HG02642 (cell line): ENCODE measurements around the gene LYRM2.

ENCODE experiments used
- ATAC-seq: cut with Tn5 transposase; IDR thresholded peaks from one replicate; pipeline ENCODE4 v1.9.1; 2021; ENCODE audit warnings: mild to moderate bottlenecking; ENCODE audit not compliant: unreplicated experiment, poor library complexity

Gene LYRM2

GRCh38 chr6:89518352-89519055 is 120.0 kb downstream of the LYRM2 start:
- no peak for ATAC-seq
